Neural cell (in vitro differentiated cells): Measurements from ENCODE around the gene LRWD1. TPM values are rescaled to one million over a fixed set of nuclear protein-coding genes. Genes with fewer than 3 reads are reported as not detected.
"Not testable (repeated sequence)": the region's sequence is repeated elsewhere in the genome, so short reads cannot be mapped to it uniquely, and the experiment has no call there.

Source experiments
- H2AFZ ChIP-seq: fragments of 200-600, 300-800 bp; sonication (generic), shearing (Covaris generic); 2 replicates; pipeline ENCODE4 v1.6.0; 2014; ENCODE audit warnings: low read depth, mild to moderate bottlenecking, antibody characterized with exemption, low read length, moderate library complexity
- H3F3A ChIP-seq: fragments of 200-600 bp; shearing (Covaris generic); 2 replicates; pipeline ENCODE4 v1.6.1; 2016; ENCODE audit warnings: mild to moderate bottlenecking, moderate library complexity, mixed read lengths, antibody characterized with exemption, low read length; ENCODE audit not compliant: insufficient read depth, poor library complexity, severe bottlenecking
- H3K27ac ChIP-seq: fragments of 200-600, 300-800 bp; sonication (generic), shearing (Covaris generic); 2 replicates; pipeline ENCODE4 v1.5.1; 2014; ENCODE audit warnings: mild to moderate bottlenecking, low read length, moderate library complexity
- H3K27me3 ChIP-seq: fragments of 300-800, 200-600 bp; sonication (generic), shearing (Covaris generic); 2 replicates; pipeline ENCODE4 v1.6.0; 2014; ENCODE audit warnings: mild to moderate bottlenecking, low read depth, low read length, moderate library complexity; ENCODE audit not compliant: insufficient read depth
- H3K36me3 ChIP-seq: fragments of 300-800, 200-600 bp; sonication (generic), shearing (Covaris generic); 2 replicates; pipeline ENCODE4 v1.5.1; 2014; ENCODE audit warnings: mild to moderate bottlenecking, antibody characterized with exemption, low read length, moderate library complexity; ENCODE audit not compliant: insufficient read depth
- H3K4me2 ChIP-seq: fragments of 300-800, 200-600 bp; sonication (generic), shearing (Covaris generic); 2 replicates; pipeline ENCODE4 v1.6.0; 2014; ENCODE audit warnings: mild to moderate bottlenecking, low read length
- H3K4me3 ChIP-seq: fragments of 300-800, 200-600 bp; sonication (generic), shearing (Covaris generic); 2 replicates; pipeline ENCODE4 v1.5.1; 2014; ENCODE audit warnings: mild to moderate bottlenecking, low read length, moderate library complexity
- H3K79me2 ChIP-seq: fragments of 200-600 bp; shearing (Covaris generic); replicated peaks from 2 replicates; pipeline ENCODE4 v1.6.0; 2014; ENCODE audit warnings: mild to moderate bottlenecking, low read length, moderate library complexity; ENCODE audit not compliant: insufficient read depth
- H3K9ac ChIP-seq: fragments of 300-800, 200-600 bp; sonication (generic), shearing (Covaris generic); 2 replicates; pipeline ENCODE4 v1.6.1; 2016; ENCODE audit warnings: mild to moderate bottlenecking, low read length, mixed read lengths
- H3K9me2 ChIP-seq: fragments of 200-600 bp; shearing (Covaris generic); 2 replicates; pipeline ENCODE4 v1.6.1; 2016; ENCODE audit warnings: mild to moderate bottlenecking, low read length, mixed read lengths; ENCODE audit not compliant: insufficient read depth
- H3K9me3 ChIP-seq: fragments of 200-600, 300-800 bp; sonication (generic), shearing (Covaris generic); 2 replicates; pipeline ENCODE4 v1.6.1; 2016; ENCODE audit warnings: mild to moderate bottlenecking, mixed run types, low read length, moderate library complexity, mixed read lengths
- H4K20me1 ChIP-seq: fragments of 200-600 bp; shearing (Covaris generic); 2 replicates; pipeline ENCODE4 v1.6.1; 2016; ENCODE audit warnings: mild to moderate bottlenecking, mixed run types; ENCODE audit not compliant: insufficient read depth
- POLR2AphosphoS5 ChIP-seq: IDR thresholded peaks from 2 replicates; pipeline ENCODE4 v1.6.1; 2012
- polyA plus RNA-seq: library from polyadenylated mRNA; depleted of rRNA; stranded (reverse); fragments of >200 nt; gene quantifications from 2 replicates; pipeline ENCODE4 v1.2.3, GENCODE V29; 2014

LRWD1 gene
- polyA plus RNA-seq, 1 donor from 2014 or later = 85.5 TPM

GRCh38 chr7:102505298-102506185 lies 40.8 kb downstream of the LRWD1 start:
- H4K20me1 ChIP-seq, H3K9me2 ChIP-seq, H3K27ac ChIP-seq, H3K4me2 ChIP-seq, H3K79me2 ChIP-seq, H3K9ac ChIP-seq, H3K27me3 ChIP-seq, H3K4me3 ChIP-seq, H3F3A ChIP-seq, H3K9me3 ChIP-seq, H3K36me3 ChIP-seq, H2AFZ ChIP-seq: not testable (repeated sequence)

DNA sequence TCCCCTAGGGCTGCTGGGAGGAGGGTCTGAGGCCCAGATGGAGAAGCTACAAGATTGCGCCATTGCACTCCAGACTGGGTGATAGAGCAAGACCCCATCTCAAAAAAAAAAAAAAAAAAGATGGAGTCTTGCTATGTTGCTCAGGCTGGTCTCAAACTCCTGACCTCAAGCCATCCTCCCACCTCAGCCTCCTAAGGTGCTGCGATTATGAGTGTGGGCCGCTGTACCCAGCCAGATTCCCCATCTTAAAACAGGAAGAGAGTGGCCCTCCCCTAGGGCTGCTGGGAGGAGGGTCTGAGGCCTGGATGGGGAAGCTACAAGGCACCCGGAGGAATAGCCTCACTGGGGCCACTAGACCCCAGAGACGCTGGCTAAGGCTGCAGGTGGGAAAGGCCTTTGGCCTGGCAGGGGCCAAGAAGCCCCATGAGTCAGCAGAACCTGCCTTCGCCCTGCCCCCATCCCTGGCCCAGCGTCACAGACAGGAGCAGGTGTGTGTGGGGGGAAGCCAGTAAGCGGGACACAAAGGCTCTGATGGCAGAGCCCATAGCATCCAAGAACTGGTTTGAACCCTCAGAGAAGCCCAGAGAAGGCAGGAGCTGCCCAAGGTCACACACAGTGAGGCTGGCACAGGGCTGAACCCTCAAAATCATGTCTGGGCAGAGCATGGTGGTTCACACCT lies 42.8 kb downstream of the LRWD1 start:
- not testable (repeated sequence) for H3K79me2 ChIP-seq, H3K4me3 ChIP-seq, H4K20me1 ChIP-seq, H3K9me3 ChIP-seq, H2AFZ ChIP-seq, H3K27ac ChIP-seq, H3F3A ChIP-seq, H3K27me3 ChIP-seq, H3K4me2 ChIP-seq, H3K36me3 ChIP-seq, H3K9me2 ChIP-seq, H3K9ac ChIP-seq

- H4K20me1 ChIP-seq, H3K4me3 ChIP-seq, H3K9me3 ChIP-seq, H3K4me2 ChIP-seq, H3K27ac ChIP-seq, H3K79me2 ChIP-seq, H3K9ac ChIP-seq, H3K9me2 ChIP-seq, H2AFZ ChIP-seq, H3K27me3 ChIP-seq, H3F3A ChIP-seq, H3K36me3 ChIP-seq: not testable (repeated sequence)
These were observed 45.8 kb downstream of the LRWD1 start for GRCh38 chr7:102510575-102510974.

- not testable (repeated sequence) for H3K27me3 ChIP-seq, H3F3A ChIP-seq, H3K9me2 ChIP-seq, H3K36me3 ChIP-seq, H4K20me1 ChIP-seq, H2AFZ ChIP-seq, H3K4me3 ChIP-seq, H3K4me2 ChIP-seq, H3K79me2 ChIP-seq, H3K9ac ChIP-seq, H3K9me3 ChIP-seq
- peak overlapping the region; percentile 75 for H3K27ac ChIP-seq
These were observed 47.2 kb downstream of the LRWD1 start for GRCh38 chr7:102511860-102512522.

GRCh38 chr7:102512642-102513221 lies 47.9 kb downstream of the LRWD1 start:
- H3K4me2 ChIP-seq, H3K79me2 ChIP-seq, H4K20me1 ChIP-seq, H3K27me3 ChIP-seq, H3K9me3 ChIP-seq, H3F3A ChIP-seq, H2AFZ ChIP-seq, H3K36me3 ChIP-seq, H3K9me2 ChIP-seq: not testable (repeated sequence)
- H3K4me3 ChIP-seq = peak overlapping the region; percentile 57
- H3K9ac ChIP-seq = peak overlapping the region; percentile 63
- peak; percentile 8 for TF ChIP-seq POLR2AphosphoS5
- peak overlapping the region; percentile 75 for H3K27ac ChIP-seq

DNA sequence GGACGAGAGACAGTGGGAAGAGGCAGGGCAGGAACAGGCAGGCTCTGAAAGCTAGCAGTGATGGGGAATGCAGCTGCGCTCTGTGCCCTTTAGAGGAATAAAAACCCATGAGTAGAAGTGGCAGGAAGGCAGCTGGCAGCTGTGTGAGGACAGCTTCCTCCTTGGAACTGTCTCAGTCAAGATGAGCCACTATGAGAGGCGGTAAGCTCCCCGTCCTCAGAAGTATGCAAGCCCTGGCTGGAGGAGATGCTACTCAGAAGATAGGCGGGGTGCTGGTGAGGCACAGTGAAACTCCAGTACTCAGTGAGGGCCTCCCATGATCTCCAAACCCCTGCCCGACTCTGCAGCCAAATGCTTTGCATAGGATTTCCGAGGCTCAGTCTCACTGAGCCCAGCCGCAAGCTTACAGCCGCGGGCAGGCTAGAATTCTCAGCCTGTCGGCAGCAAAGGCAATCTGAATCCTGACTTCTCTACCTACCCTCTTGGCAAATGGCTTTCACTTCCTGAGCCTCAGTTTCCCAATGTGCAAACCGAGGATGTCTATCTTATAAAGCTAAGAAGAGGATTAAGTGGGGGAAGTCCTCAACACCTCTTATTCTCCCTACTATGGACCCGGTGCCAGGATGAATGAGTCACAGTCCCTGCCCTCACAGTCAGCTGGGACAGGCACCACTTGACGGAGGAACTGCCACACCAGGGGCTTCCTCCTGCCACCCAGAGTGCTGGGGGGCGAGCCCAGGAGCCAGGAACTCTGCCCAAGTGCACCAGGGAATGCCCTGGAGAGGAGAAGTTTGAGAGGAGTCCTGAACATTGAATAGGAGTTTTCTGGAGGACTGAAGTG lies 50.3 kb downstream of the LRWD1 start:
- H3K9me2 ChIP-seq, H3K4me2 ChIP-seq, H4K20me1 ChIP-seq, H3F3A ChIP-seq, H3K9ac ChIP-seq, H3K27ac ChIP-seq, H3K27me3 ChIP-seq, H3K9me3 ChIP-seq, H2AFZ ChIP-seq, H3K36me3 ChIP-seq, H3K79me2 ChIP-seq, H3K4me3 ChIP-seq: not testable (repeated sequence)

- not testable (repeated sequence) for H3K79me2 ChIP-seq, H3K9ac ChIP-seq, H3K9me2 ChIP-seq, H3K4me2 ChIP-seq, H3K4me3 ChIP-seq, H4K20me1 ChIP-seq, H3K27me3 ChIP-seq, H2AFZ ChIP-seq, H3F3A ChIP-seq, H3K9me3 ChIP-seq, H3K36me3 ChIP-seq, H3K27ac ChIP-seq
These were observed 51.1 kb downstream of the LRWD1 start for GRCh38 chr7:102515889-102516288.
